Ecto neural progenitor cell (in vitro differentiated cells): ENCODE data around the gene ZNF280B.
"Not testable (repeated sequence)": the region's sequence is repeated elsewhere in the genome, so short reads cannot be mapped to it uniquely, and the experiment has no call there.

Experiments
- DNase-seq: peaks from one replicate; pipeline ENCODE4 v3.0.0-alpha.2; 2018; ENCODE audit warnings: low spot score

Gene ZNF280B

DNA sequence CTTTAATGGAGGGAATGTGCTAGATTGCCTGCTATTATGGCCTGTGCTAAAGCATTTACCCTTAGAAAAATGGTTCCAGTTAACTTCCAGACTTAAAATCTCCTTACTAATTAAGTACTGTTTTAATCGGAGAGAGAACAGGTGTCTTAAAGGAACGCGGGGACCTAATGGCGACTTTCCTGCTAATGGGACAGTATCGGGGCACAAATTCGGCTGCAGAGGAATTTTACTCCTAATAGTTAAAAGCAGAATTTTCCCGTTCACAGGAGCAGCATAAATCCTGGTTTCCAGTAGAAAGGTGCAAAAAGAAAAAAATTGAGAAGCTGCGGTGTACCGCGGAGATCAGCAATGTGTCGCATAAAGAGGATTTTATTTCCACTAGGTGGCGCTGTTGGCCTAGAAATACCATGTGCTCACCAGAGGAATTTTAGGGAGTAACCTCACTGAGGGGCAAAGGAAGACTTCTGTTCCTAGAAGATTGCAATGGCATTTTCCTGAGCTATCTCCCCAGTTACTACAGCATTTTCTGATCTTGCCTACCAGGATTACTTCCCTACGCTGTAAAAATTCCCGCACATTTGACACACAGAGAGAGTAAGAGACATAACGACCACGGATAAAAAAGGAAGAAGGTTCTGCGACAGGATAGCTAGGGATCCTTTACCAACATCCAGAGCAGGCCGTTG, 44.5 kb downstream of the ZNF280B start:
- peak; percentile 73 for DNase-seq

DNA sequence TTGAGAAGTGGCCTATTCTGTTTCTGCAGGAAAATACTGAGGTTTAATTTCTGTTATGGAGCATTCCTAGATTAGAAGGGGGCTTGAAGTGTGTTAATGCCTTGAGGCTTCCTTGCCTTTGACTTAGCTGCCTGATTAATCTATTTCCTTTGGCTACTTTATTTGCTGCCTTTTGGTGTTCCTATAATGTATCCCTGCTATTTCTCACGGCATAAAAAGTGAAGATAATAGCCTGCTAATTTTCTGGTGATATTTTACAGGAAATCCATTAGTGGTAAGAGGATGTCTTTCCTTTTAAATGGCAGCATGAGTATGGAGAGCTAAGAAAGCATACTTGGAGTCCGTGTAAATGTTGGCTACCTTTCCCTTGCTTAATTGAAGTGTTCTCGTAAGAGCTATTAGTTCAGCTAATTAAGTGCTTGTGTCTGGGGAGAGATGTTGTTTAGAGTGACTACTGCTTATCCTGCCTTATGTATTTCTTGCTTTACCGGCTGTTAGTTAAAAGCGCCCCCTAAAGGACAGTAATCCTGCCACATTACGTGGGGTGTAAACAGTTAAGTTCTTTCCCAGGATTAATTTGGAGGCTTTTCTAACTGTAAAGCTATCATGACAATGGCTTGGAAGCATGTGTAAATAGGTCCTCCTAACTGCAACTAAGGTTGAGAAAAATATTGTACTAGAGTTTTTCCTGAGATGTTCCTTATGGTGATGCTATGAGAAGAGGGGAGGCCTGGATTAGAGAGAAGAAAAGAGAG, 45.6 kb downstream of the ZNF280B start:
- no peak for DNase-seq

DNA sequence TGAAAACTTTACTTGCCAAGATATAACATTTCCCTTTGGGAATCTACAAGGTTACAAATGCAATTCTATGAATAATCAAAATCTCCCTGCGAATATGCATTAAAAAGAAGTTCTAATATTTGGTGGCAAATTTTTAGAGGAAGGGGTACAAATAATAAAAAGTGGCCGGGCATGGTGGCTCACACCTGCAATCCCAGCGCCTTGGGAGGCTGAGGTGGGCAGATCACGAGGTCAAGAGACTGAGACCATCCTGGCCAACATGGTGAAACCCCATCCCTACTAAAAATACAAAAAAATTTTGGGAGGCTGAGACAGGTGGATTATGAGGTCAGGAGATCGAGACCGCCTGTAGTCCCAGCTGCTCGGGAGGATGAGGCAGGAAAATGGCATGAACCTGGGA, 47.0 kb downstream of the ZNF280B start:
- no peak for DNase-seq

DNA sequence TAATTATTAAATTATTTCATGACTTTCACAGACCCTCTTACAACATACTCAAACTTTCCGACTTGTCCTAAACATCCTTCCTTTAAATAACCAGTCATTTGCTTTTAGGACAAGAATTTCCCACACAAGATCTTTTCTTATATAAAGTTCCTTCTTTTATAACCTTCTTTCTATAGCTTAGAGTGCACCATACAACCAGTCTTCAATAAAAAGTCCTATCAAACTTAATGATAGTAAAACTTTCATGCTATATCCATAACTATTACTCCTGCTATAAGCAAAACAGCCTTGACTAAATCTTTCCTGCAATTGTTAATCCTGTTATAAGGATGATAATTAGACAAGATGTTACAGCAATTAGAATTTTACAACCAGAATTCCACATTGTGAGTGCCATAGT, 47.4 kb downstream of the ZNF280B start:
- no peak for DNase-seq

DNA sequence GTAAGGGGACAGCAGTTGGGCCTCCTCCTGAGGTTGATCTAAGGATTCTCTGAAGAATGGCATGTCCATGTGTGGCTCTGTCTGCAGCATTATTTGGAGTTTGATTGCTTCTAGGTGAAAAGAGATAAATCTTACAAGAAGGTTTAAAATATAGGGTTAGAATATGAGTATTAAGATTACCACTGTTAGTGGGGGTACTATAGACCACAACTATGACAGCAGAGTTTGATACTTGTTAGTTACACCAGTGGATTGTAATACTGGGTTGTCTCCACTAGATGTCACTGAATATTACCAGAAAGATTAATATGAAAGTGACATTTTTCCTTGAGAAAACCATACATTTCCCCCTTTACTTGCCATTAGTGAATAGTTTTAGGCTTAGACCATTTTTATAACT, 47.9 kb downstream of the ZNF280B start:
- no peak for DNase-seq

DNA sequence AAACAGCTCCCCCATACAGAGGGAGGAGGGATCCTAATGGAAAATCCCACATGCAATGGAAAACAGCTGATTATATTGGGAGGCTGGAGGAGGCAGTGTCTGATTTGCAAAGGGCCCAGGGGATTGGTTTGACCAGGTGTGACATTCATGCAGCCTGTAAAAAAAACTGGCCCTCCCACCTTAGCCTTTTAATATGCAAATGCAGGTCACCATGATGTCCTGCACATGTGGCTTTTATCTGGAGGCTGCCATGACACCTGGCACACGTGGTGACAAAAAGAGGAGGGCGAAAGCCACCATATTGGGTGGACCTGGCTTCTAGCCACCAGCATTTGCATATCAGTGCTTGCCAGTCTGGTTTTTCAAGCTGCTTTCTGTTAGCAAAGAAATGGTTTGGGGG, 48.5 kb downstream of the ZNF280B start:
- no peak for DNase-seq

DNA sequence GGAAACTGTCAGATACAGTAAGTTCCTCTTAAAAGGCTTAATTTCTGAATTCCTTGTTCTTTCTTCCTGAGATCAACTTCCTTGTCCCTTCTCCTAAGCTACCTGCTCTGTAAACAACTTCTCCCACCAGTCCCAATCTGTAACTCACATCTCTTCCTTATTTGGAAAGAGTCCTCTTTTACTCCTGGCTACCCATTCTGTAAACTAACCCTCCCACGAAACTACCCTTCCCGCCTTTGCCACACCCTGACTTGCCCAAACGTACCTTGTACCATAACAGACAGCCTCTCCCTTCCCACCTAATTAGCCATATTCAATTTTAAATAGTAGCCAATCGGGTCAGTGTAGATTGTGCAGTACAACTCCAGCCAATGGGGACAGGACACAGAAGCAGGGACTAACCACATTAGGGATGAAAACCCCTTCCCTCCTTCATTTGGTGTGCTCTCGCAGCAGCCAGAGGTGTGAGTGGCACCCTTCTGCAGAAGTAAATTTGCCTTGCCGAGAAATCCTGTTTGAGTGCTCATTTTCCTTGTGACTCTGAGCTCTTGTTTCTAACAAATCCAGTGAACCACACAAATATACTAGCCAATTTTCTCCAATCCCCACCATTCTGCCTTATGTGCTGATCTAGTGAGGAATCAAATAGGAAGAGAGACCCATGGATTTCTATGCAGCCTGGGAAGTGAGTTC, 49.5 kb downstream of the ZNF280B start:
- no peak for DNase-seq

DNA sequence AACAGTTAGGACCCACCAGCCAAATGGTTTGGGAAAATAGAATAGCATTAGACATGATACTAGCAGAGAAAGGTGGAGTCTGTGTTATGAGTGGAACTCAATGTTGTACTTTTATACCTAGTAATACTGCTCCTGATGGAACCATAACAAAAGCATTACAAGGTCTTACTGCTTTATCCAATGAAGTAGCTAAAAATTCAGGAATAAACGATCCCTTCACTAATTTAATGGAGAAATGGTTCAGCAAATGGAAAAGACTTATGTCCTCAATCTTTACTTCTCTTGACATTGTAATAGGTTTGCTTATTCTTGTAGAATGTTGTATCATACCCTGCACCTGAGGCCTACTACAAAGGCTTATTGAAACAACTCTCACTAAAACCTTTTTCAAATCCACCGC, 50.2 kb downstream of the ZNF280B start:
- no peak for DNase-seq

DNA sequence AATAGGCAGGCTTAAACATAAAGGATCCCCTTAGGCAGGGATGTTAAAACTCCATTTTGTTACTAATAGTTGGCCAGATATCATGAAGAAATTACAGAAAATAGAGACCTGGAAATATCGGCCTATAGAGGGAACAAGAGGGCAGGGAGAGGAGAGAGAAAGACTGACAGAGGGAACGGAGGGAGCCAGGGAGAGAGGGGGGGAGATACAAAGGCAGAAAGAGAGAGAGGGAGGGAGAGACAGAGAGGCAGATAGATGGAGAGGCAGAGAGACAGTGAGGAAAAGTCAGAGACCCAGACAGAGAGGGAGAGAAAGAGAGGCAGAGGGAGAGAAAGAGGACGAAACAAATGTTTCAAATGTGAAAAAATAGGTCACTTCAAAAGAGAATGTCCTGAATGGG, 53.5 kb downstream of the ZNF280B start:
- no peak for DNase-seq

DNA sequence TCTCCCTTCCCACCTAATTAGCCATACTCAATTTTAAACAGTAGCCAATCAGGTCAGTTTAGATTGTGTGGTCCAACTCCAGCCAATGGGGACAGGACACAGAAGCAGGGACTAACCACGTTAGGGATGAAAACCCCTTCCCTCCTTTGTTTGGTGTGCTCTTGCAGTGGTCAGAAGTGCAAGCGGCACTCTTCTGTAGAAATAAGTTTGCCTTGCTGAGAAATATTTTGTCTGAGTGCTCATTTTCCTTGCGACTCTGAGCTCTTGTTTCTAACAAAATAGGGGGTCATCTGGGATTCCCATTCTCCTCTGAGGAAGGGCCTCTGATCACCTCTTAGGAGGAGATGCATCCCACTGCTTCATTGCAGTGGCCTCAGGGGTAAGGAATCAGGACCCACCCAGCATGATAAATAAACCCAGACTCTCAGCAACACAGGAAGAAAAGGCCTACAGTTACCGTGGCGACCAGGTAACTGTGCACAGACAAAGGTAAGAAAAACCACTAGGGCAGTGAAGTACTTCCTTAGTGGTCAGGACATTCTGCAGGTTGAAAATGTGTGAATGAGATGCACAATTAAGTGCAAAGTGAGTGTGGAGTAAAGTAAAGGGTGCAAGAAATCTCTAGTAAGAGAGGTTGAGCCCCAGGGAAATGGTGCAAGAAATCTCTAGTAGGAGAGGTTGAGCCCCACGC, 55.4 kb downstream of the ZNF280B start:
- no peak for DNase-seq

DNA sequence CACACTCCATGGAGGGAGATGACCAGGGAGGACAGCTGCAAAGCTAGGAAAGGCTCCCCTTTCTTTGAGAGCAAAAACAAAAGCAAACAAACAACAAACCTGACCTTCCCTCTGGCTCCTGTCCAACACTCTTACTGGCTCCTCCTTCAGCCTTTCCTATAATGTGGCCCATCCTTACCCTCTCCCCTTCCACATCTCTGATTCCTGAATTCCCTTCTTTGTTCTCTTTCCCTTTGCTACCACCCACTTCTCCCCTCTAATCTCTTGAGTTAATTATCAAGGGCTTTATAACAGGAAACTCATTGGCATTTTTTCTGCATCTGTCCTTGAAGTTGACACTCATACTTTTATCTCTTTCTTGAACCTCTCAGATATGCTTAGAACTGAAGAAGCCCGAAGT, 56.3 kb downstream of the ZNF280B start:
- DNase-seq = no peak

DNA sequence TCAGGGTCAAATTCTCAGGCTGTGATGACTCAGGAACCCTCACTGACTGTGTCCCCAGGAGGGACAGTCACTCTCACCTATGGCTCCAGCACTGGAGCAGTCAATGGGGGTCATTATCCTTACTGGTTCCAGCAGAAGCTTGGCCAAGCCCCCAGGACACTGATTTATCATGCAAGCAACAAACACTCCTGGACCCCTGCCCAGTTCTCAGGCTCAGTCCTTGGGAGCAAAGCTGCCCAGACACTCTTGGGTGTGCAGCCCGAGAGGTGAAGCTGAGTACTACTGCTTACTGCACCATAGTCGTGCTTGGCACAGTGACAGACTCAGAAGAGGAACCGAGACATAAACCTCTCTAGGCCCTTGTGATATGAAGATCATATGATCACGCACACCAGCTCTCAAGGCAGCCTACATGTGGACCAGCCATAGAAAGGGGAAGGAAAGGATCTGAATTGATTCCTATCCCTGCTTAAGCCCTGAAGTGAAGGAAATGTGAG, 58.2 kb downstream of the ZNF280B start:
- DNase-seq = no peak

DNA sequence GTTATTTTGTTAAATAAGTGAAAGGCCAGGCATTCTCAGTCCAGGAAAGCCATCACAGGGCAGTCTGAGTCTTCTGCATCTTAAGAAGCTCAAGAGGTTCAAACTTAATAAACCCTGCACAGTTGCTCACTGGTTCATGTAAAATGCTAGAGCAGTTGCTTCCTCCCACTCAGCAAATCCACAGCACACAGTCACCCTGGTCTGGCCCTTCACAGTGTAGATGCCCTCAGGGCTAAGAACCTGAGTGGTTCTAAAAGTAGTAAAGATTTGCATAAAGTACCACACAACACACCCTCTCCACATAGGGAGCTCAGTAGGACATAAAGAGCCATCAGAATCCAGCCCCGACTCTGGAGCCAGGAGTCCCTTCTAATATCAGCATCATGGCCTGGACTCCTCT, 58.7 kb downstream of the ZNF280B start:
- no peak for DNase-seq

DNA sequence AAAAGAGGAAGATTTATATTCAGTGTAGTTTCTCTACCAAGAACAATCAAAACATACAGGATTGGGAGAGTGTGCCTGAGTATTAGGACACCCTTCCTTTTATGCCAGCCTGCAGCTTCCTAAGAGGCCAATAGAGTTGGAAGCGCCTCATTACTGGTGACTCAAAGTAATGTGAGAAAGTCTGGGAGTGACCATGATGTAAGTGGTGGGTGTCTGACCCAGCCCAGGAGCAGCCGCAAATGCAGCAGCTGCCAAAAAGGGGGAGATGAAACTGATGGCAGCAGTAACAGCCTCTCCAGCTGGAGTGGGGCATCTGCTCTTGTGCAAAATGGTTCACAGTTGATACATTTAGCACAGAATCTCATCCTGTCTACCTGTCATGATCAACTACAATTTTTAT, 62.0 kb downstream of the ZNF280B start:
- DNase-seq = no peak

DNA sequence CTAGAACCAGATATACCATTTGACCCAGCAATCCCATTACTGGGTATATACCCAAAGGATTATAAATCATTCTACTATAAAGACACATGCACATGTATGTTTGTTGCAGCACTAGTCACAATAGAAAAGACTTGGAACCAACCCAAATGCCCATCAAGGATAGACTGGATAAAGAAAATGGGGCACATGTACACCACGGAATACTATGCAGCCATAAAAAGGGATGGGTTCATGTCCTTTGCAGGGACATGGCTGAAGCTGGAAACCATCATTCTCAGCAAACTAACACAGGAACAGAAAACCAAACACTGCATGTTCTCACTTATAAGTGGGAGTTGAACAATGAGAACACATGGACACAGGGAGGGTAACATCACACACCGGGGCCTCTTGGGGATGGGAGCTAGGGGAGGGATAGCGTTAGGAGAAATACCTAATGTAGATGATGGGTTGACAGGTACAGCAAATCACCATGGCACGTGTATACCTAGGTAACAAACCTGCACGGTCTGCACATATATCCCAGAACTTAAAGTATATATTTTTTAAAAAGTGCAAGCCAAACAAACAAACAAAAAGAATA, 64.4 kb downstream of the ZNF280B start:
- not testable (repeated sequence) for DNase-seq

DNA sequence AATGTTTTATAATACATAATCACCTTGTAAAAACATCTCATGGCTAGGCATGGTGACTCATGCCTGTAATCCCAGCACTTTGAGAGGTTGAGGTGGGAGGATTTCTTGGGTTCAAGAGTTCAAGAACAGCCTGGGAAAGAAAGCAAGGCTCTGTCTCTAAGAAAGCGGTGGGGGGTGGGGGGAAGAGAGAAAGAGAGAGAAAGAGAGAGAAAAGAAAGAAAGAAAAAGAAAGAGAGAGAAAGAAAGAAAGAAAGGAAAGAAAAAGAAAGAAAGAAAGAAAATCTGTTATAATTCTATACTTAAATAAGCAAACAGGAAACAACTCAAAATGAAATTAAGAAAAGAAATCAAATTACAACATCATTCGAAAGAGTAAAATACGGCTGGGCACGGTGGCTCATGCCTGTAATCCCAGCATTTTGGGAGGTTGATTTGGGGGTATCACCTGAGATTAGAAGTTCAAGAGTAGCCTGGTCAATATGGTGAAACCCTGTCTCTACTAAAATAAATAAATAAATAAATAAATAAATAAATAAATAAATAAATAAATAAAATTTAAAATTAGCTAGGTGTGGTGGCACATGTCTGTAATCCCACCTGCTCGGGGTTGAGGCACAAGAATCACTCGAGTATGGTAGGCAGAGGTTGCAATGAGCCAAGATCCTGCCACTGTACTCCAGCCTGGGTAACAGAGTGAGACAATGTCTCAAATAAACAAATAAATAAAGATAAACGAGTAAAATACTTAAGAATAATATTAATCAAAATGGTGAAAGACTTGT, 65.4 kb downstream of the ZNF280B start:
- DNase-seq = no peak

DNA sequence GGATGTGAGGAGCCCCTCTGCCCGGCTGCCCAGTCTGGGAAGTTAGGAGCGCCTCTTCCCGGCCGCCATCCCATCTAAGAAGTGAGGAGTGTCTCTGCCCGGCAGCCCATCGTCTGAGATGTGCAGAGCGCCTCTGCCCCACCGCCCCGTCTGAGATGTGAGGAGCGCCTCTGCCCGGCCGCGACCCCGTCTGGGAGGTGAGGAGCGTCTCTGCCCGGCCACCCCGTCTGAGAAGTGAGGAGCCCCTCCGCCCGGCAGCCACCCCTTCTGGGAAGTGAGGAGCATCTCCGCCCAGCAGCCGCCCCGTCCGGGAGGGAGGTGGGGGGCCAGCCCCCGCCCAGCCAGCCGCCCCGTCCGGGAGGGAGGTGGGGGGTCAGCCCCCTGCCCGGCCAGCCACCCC, 66.9 kb downstream of the ZNF280B start:
- DNase-seq = not testable (repeated sequence)

DNA sequence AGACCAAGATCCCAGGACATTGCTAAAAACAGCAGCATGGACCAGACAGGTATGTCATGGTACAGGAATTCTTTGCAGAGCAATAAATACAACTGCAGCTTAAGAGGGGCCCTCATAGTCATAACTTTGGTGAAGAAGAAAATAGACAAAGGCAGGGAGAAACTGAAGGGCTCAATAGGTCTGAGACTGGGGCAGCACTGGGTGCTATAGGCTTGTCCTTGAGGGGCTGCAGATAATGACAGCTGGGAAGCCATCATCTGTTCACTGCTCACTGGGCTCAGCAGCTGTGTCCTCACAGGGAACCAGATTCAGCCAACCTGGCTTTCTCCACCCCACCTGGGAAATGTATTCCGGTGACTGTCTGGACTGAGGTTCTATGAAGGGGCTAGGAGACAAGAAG, 68.4 kb downstream of the ZNF280B start:
- DNase-seq = no peak
